Body of pancreas (tissue), 4 donors: ENCODE measurements around the gene ZNF544. TPM values are rescaled to one million over a fixed set of nuclear protein-coding genes. Genes with fewer than 3 reads are reported as not detected.

ENCODE experiments used
- ATAC-seq: fragments of 150-250 bp; one replicate; pipeline ENCODE4 v1.9.1; 2016
- DNase-seq, 4 donors: peaks; one replicate each; pipeline ENCODE4 v3.0.0-alpha.2; 2019
- H3K27ac ChIP-seq, 4 donors: fragments of 200-600 bp; sonication (generic); 1 replicate in 3 of 4; 2 replicates in 1 of 4; pipeline versions ENCODE4 v1.5.1 to v1.6.1; 2016 to 2019; ENCODE audit warnings: mild to moderate bottlenecking in 1 of 4, mixed read lengths in 1 of 4, moderate library complexity in 1 of 4
- H3K27me3 ChIP-seq, 2 donors: fragments of 200-600 bp; sonication (generic); one replicate each; pipeline ENCODE4 v1.6.0; 2016; ENCODE audit warnings: mild to moderate bottlenecking in 1 of 2
- H3K36me3 ChIP-seq, 2 donors: fragments of 200-600 bp; sonication (generic); replicated peaks in 1 of 2; 2 replicates each; pipeline ENCODE4 v1.5.1; 2016; ENCODE audit warnings: low read depth in 2 of 2; ENCODE audit not compliant: insufficient read depth in 1 of 2
- H3K4me1 ChIP-seq: fragments of 200-600 bp; sonication (generic); one replicate; pipeline ENCODE4 v1.6.0; 2016
- H3K4me3 ChIP-seq, 2 donors: fragments of 200-600 bp; sonication (generic); 1 replicate in 1 of 2; 2 replicates in 1 of 2; pipeline ENCODE4 v1.5.1; 2016 to 2019
- H3K9me3 ChIP-seq, 3 donors: fragments of 200-600 bp; sonication (generic); 1 replicate in 2 of 3; 2 replicates in 1 of 3; pipeline ENCODE4 v1.5.1; 2016
- POLR2A ChIP-seq, 3 donors: fragments of 450-650 bp; IDR thresholded peaks; one replicate each; pipeline ENCODE4 v1.6.1; 2016; ENCODE audit warnings: antibody characterized with exemption in 3 of 3, mild to moderate bottlenecking in 2 of 3
- WGBS, 2 donors: methylation state at CpG; one replicate each; pipeline ENCODE4 v1.1.5; 2017; 5-methylcytosine and 5-hydroxymethylcytosine counted together
- intact Hi-C: fragments of 100-400 bp; cut with DNase I; formaldehyde crosslinking; loops from one replicate; pipeline ENCODE4 v1.15.1; 2023
- total RNA-seq, 2 donors: library from RNA; depleted of rRNA; stranded (reverse); fragments of >200 nt; gene quantifications; one replicate each; pipeline ENCODE4 v1.1.0, GENCODE V29; 2016
- TF ChIP-seq, protein P1 (sequence below), 7 experiments: fragments of 450-650 bp in 4 of 7; fragments of 200-600 bp in 3 of 7; sonication (generic) in 3 of 7; IDR thresholded peaks; one replicate each; pipeline ENCODE4 v1.5.1; 2016 to 2019; ENCODE audit warnings: antibody characterized with exemption in 7 of 7

Gene ZNF544
- total RNA-seq, 2 donors from 2014 or later, result 9.9 to 17.1 TPM

DNA sequence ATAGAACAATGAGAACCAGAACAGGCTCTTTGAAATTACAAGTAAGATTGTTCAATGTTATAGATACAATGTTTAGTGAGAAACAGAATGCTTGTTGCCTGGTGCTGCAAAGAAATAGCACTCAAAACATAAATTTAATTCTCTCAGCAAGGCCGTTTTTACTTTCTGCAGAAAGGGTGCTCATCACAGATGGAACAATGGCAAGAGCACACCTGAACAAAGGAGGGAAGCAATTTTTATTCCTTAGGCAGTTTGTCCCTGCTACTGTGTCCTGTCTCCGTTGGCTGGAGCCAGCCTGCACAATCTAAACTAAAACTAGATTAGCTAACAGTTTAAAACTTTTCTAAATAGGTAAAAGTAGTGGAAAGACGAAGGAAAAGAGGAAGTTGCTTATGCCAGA is 39.6 kb downstream of the ZNF544 start:
- DNase-seq, result no peak

DNA sequence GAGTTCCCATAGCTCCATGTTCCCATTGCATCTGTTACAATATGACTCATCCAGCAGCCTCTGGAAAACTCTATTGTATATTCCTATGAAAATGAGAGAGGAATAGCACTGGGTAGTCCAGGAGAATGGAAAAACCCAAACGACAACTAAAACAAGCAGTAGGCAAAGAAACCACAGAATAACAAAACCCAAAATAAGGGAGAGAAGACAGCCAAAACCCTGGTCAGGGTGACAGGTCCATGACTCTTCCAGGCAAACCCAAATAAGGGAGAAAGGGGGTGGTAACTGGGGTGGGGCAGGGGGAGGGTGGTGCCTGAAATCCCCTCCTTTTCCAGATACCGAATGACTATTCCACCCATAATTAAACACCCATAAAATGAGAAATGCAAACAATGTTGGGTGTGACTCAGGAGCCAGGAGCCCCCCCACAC is 46.1 kb downstream of the ZNF544 start:
- no peaks in the 10 kb centered on the region for H3K36me3 ChIP-seq
- intact Hi-C loops, result no loop called here
- ATAC-seq, result no peak
- peaks cover 0 to 21% (median 0%) of the 10 kb centered on the region in 3 donors for H3K9me3 ChIP-seq
- TF ChIP-seq, protein P1, sequence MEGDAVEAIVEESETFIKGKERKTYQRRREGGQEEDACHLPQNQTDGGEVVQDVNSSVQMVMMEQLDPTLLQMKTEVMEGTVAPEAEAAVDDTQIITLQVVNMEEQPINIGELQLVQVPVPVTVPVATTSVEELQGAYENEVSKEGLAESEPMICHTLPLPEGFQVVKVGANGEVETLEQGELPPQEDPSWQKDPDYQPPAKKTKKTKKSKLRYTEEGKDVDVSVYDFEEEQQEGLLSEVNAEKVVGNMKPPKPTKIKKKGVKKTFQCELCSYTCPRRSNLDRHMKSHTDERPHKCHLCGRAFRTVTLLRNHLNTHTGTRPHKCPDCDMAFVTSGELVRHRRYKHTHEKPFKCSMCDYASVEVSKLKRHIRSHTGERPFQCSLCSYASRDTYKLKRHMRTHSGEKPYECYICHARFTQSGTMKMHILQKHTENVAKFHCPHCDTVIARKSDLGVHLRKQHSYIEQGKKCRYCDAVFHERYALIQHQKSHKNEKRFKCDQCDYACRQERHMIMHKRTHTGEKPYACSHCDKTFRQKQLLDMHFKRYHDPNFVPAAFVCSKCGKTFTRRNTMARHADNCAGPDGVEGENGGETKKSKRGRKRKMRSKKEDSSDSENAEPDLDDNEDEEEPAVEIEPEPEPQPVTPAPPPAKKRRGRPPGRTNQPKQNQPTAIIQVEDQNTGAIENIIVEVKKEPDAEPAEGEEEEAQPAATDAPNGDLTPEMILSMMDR (IDR thresholded peaks at IDR 0.05), result no peak
- TF ChIP-seq POLR2A (IDR thresholded peaks at IDR 0.05), result no peak
- peaks cover 15% of the 10 kb centered on the region for H3K4me1 ChIP-seq
- DNase-seq, result no peak
- no peak overlapping the region for H3K27ac ChIP-seq
- H3K27me3 ChIP-seq, result no peaks in the 10 kb centered on the region
- no peak overlapping the region for H3K4me3 ChIP-seq
- 79 to 97% methylated on average over 2 of the region's 2 CpGs for WGBS, 2 donors

More for the DNA sequence above, 39.6 kb downstream of the ZNF544 start:
- TF ChIP-seq, protein P1 (IDR thresholded peaks at IDR 0.05), result no peak
- no peak for TF ChIP-seq POLR2A (IDR thresholded peaks at IDR 0.05)
- 91 to 92% methylated on average over 3 of the region's 3 CpGs for WGBS, 2 donors
- intact Hi-C loops, result no loop called here
- Histone ChIP-seq H3K27ac (no peak overlapping the region), H3K27me3 (no peaks in the 10 kb centered on the region), H3K4me3 (no peak overlapping the region), H3K9me3 (peaks cover 0 to 71% (median 0%) of the 10 kb centered on the region in 3 donors), H3K36me3 (no peaks in the 10 kb centered on the region), H3K4me1 (no peaks in the 10 kb centered on the region)
- no peak for ATAC-seq

DNA sequence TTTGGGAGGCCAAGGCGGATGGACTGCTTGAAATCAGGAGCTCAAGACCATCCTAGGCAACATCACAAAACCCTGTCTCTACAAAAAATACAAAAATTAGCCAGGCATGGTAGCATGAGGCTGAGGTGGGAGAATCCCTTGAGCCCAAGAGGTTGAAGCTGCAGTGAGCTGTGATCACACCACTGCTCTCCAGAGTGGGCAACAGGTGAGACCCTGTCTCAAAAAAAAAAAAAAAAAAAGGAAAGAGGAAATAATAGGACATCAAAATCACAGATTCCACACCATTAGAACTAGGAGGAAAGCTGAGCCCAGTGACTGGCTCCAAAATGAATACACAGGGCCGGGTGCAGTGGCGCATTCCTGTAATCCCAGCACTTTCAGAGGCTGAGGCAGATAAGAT is 46.9 kb downstream of the ZNF544 start:
- Histone ChIP-seq H3K27ac (no peak overlapping the region), H3K27me3 (no peaks in the 10 kb centered on the region), H3K4me3 (no peak overlapping the region), H3K4me1 (peaks cover 20% of the 10 kb centered on the region), H3K9me3 (peaks cover 0 to 15% (median 0%) of the 10 kb centered on the region in 3 donors), H3K36me3 (no peaks in the 10 kb centered on the region)
- DNase-seq, result no peak
- 96 to 100% methylated on average over 3 of the region's 3 CpGs for WGBS, 2 donors
- TF ChIP-seq, protein P1 (IDR thresholded peaks at IDR 0.05), result no peak
- TF ChIP-seq POLR2A (IDR thresholded peaks at IDR 0.05), result no peak
- intact Hi-C loops, result no loop called here
- no peak for ATAC-seq

DNA sequence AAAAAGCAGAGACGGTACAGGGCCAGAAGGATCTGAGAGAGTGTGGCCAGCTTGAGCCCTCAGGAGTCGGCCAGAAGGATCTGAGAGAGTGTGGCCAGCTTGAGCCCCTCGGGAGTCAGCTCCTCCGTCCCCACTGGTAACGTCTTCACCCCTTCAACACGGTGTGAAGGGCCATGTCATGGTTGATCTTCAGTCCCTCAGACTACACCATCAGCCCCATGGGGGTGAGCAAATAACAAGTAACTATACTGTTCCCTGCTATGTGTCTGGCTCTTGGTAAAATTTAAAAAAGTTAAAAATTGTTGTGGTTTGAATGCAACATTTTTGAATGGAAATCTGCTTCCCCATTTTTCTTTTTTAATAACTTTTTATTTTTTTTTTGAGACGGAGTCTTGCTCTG is 48.5 kb downstream of the ZNF544 start:
- Histone ChIP-seq H3K4me3 (no peak overlapping the region), H3K36me3 (no peaks in the 10 kb centered on the region), H3K27ac (no peak overlapping the region), H3K9me3 (peaks cover 0 to 1% (median 0%) of the 10 kb centered on the region in 3 donors), H3K27me3 (no peaks in the 10 kb centered on the region), H3K4me1 (peaks cover 20% of the 10 kb centered on the region)
- 89 to 95% methylated on average over 7 of the region's 7 CpGs for WGBS, 2 donors
- no peak for ATAC-seq
- no peak for DNase-seq
- intact Hi-C loops, result no loop called here
- TF ChIP-seq, protein P1 (IDR thresholded peaks at IDR 0.05), result no peak
- TF ChIP-seq POLR2A (IDR thresholded peaks at IDR 0.05), result no peak
